Testis (tissue), 2 donors: ENCODE measurements around the gene NLGN1.

Experiments used
- POLR2A ChIP-seq: fragments of 450-650 bp; IDR thresholded peaks from one replicate; pipeline ENCODE4 v1.6.1; 2017; ENCODE audit warnings: antibody characterized with exemption, mild to moderate bottlenecking, moderate library complexity
- TF ChIP-seq, protein P1 (sequence below), 3 experiments: fragments of 450-650 bp in 2 of 3; fragments of 200-600 bp in 1 of 3; sonication (generic) in 1 of 3; IDR thresholded peaks; one replicate each; pipeline ENCODE4 v1.5.1; 2016 to 2019; ENCODE audit warnings: antibody characterized with exemption in 3 of 3, mild to moderate bottlenecking in 2 of 3, moderate library complexity in 1 of 3

DNA sequence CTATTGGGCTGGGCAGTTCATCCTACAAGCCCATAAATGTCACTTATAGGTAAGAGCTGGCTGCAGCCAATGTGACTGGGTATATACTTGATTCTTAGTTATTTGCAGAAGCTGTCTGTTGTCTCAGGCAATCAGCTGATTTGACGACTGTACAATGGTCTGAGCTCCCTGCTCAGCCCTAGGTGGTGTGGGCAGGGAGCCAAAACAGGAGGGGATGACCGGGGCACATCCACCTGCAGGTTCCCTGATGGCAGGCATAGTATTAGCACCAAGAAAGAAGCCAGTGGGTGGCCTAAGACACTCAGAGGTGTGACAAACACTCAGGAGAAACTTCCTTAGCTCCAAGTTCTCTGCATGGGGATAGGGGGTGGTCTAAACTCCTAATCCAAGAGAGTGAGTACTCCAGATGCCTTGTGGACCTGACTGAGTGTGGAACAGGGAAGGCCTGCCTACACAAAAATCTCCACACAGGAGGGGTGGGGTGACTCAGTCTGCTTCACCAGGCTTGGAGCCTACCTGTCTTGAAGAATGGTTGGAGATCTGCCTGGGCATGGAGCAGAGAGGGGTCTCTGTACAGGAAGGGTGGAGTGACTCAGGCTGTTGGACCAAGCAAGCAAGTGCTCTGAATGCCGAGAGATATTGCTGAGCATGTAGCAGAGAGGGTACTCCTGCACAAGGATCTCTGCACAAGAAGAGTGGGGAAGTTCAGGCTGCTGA is 771.2 kb downstream of the NLGN1 start:
- TF ChIP-seq, protein P1, sequence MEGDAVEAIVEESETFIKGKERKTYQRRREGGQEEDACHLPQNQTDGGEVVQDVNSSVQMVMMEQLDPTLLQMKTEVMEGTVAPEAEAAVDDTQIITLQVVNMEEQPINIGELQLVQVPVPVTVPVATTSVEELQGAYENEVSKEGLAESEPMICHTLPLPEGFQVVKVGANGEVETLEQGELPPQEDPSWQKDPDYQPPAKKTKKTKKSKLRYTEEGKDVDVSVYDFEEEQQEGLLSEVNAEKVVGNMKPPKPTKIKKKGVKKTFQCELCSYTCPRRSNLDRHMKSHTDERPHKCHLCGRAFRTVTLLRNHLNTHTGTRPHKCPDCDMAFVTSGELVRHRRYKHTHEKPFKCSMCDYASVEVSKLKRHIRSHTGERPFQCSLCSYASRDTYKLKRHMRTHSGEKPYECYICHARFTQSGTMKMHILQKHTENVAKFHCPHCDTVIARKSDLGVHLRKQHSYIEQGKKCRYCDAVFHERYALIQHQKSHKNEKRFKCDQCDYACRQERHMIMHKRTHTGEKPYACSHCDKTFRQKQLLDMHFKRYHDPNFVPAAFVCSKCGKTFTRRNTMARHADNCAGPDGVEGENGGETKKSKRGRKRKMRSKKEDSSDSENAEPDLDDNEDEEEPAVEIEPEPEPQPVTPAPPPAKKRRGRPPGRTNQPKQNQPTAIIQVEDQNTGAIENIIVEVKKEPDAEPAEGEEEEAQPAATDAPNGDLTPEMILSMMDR (IDR thresholded peaks at IDR 0.05) = no peak
- TF ChIP-seq POLR2A = no peak
